Endothelial cell (in vitro differentiated cells): Measurements from ENCODE around the gene CHRNA3. TPM values are rescaled to one million over a fixed set of nuclear protein-coding genes. Genes with fewer than 3 reads are reported as not detected.

Experiments used
- DNase-seq: peaks from one replicate; pipeline ENCODE4 v3.0.0; 2021; ENCODE audit warnings: low spot score
- H3K27ac Mint-ChIP-seq: one replicate; pipeline ENCODE4 v1.8.0; 2021; ENCODE audit warnings: mixed read lengths, inconsistent platforms; ENCODE audit not compliant: unreplicated experiment
- H3K27me3 Mint-ChIP-seq: one replicate; pipeline ENCODE4 v1.8.0; 2021; ENCODE audit warnings: mild to moderate bottlenecking, moderate library complexity, mixed read lengths, inconsistent platforms; ENCODE audit not compliant: unreplicated experiment
- H3K36me3 Mint-ChIP-seq: one replicate; pipeline ENCODE4 v1.8.0; 2021; ENCODE audit warnings: mild to moderate bottlenecking, low read depth, mixed read lengths, inconsistent platforms; ENCODE audit not compliant: unreplicated experiment
- H3K4me1 Mint-ChIP-seq: one replicate; pipeline ENCODE4 v1.8.0; 2021; ENCODE audit warnings: mild to moderate bottlenecking, mixed read lengths, inconsistent platforms; ENCODE audit not compliant: unreplicated experiment
- H3K4me3 Mint-ChIP-seq: one replicate; pipeline ENCODE4 v1.8.0; 2021; ENCODE audit warnings: mild to moderate bottlenecking, mixed read lengths, inconsistent platforms; ENCODE audit not compliant: unreplicated experiment
- H3K9me3 Mint-ChIP-seq: one replicate; pipeline ENCODE4 v1.8.0; 2021; ENCODE audit warnings: mixed read lengths, inconsistent platforms; ENCODE audit not compliant: unreplicated experiment
- total RNA-seq: library from RNA; stranded (reverse); fragmentation: NEBNext Ultra II Directional; extraction: Animal tissue kit (Norgen Biotek cat#: 25700); gene quantifications from one replicate; pipeline ENCODE4 v1.2.1, GENCODE V29; 2021; ENCODE audit not compliant: unreplicated experiment
- TF ChIP-seq, protein P1 (sequence below): fragments of 200-600 bp; sonication (generic); IDR thresholded peaks from one replicate; pipeline ENCODE4 v1.5.0; 2021; ENCODE audit warnings: antibody characterized with exemption; ENCODE audit not compliant: unreplicated experiment

The CHRNA3 gene
- total RNA-seq, 1 donor from 2014 or later, result 0.74 TPM

DNA sequence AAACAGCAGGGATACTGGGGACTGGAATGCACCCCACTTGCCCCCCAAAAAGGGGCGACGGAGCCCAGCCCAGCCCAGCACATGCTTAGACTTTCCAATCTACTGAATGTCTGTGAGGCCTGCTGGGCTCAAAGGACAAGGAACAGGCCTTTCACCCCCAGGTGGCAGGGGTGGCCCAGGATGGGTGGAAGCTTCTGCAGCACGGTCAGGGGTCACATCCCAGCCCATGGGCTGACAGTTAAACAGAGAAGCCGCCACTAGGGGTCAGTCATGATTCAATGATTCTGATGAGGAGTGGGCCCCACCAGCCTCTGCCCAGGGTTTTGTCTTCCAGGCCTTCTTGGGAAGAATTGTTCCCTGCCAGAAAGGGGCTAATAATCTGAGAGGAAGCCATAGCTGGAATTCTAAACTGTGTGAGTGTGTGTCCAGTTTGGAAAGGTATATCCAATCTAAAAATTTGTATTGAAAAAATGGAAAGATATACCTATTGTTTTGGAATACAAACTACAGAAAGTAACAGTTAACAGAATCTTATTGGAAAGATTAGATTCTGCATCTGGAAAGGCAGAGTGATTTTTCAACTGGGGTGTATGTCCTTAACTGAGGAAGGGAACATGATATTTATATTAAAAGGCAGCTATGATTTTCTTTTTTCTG lies 18.0 kb upstream of the CHRNA3 start:
- no peaks in the 10 kb centered on the region for H3K9me3 Mint-ChIP-seq
- TF ChIP-seq, protein P1, sequence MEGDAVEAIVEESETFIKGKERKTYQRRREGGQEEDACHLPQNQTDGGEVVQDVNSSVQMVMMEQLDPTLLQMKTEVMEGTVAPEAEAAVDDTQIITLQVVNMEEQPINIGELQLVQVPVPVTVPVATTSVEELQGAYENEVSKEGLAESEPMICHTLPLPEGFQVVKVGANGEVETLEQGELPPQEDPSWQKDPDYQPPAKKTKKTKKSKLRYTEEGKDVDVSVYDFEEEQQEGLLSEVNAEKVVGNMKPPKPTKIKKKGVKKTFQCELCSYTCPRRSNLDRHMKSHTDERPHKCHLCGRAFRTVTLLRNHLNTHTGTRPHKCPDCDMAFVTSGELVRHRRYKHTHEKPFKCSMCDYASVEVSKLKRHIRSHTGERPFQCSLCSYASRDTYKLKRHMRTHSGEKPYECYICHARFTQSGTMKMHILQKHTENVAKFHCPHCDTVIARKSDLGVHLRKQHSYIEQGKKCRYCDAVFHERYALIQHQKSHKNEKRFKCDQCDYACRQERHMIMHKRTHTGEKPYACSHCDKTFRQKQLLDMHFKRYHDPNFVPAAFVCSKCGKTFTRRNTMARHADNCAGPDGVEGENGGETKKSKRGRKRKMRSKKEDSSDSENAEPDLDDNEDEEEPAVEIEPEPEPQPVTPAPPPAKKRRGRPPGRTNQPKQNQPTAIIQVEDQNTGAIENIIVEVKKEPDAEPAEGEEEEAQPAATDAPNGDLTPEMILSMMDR, result peak; percentile 77
- H3K27ac Mint-ChIP-seq, result no peak overlapping the region
- peaks cover 5% of the 10 kb centered on the region for H3K4me1 Mint-ChIP-seq
- peak; percentile 87 for DNase-seq
- H3K36me3 Mint-ChIP-seq, result no peaks in the 10 kb centered on the region
- H3K27me3 Mint-ChIP-seq, result peaks cover 9% of the 10 kb centered on the region
- no peak overlapping the region for H3K4me3 Mint-ChIP-seq

DNA sequence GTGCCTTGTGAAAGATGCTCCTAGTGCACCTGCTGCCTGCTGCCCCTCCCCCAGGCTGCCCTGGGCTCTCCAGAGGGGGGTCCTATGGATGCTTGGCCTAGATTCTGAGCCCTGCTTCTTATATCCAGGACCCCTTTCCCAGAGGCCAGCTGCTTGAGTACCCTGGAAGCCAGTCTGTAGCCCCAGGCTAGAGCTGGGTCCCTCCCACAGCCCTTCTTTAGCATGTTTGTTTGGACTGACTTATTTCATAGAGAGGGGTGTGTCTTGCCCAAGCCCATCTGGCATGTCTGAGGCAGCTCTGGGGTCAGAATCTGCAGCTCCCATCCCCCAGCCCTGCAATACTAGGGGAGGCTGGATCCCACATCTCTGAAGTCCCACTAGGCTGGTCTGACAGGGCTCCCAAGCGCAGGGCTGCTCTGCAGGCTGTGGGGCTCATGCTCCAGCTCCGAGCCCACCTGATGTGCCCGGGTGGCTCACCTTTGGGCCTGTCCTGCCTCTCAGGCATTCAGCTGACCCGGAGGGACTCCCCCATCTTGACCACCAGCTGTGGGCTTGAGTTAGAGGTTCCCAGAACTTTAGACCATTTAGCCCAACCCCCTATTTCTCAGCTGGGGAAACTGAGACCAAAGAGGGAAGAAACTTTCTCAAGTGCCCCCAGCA lies 17.1 kb upstream of the CHRNA3 start:
- Mint-ChIP-seq H3K27me3 (peaks cover 12% of the 10 kb centered on the region), H3K27ac (no peak overlapping the region), H3K4me3 (no peak overlapping the region), H3K36me3 (no peaks in the 10 kb centered on the region), H3K4me1 (peaks cover 5% of the 10 kb centered on the region), H3K9me3 (no peaks in the 10 kb centered on the region)
- DNase-seq, result no peak
- TF ChIP-seq, protein P1, result no peak

DNA sequence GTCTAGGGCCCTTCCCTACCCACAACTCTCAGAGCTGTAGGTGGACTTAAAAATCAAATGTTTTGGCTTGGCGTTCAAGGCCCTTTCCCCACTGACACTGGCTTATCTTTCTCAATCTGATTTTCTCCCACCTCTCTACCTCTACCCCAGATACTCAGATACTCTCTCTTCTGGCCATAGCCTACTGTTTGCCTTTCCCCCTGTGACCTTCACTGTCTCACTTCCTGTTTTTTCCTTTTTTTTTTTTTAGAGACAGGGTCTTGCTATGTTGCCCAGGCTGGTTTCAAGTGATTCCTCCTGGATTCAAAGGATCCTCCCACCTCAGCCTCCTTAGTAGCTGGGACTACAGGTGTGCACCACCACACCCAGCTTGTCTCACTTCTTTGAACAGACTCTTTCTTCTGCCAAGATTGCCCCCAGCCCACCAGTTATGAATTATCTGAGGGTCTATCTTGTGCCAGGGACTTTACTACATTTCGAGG lies 15.6 kb upstream of the CHRNA3 start:
- Mint-ChIP-seq H3K4me1 (peaks cover 3% of the 10 kb centered on the region), H3K9me3 (no peaks in the 10 kb centered on the region), H3K27ac (no peak overlapping the region), H3K36me3 (no peaks in the 10 kb centered on the region), H3K27me3 (peaks cover 6% of the 10 kb centered on the region), H3K4me3 (no peak overlapping the region)
- no peak for DNase-seq
- TF ChIP-seq, protein P1, result no peak

DNA sequence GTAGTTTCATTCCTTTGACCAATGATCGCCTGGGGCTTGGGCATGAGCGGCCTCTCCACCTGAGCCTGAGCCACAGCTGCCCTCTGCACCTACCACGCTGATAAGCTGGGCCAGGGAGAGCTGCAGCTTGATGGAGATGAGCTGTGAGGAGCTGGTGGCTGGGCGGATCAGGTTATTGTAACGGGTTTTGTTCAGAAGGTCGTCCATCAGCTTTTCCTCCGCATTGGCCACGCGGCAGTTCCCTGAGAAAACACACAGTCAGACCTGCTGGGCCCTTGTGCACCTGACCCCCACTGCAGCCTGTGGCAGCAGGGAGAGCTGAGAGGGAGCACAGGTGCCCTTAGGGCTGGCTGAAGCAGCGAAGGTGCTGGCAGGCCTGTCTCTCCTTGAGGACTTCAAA lies 14.6 kb upstream of the CHRNA3 start:
- peaks cover 6% of the 10 kb centered on the region for H3K27me3 Mint-ChIP-seq
- TF ChIP-seq, protein P1, result no peak

More for the DNA sequence above, 14.6 kb upstream of the CHRNA3 start:
- no peaks in the 10 kb centered on the region for H3K9me3 Mint-ChIP-seq
- H3K4me3 Mint-ChIP-seq, result no peak overlapping the region
- H3K27ac Mint-ChIP-seq, result no peak overlapping the region
- no peak for DNase-seq
- no peaks in the 10 kb centered on the region for H3K36me3 Mint-ChIP-seq
- no peaks in the 10 kb centered on the region for H3K4me1 Mint-ChIP-seq
